Neural cell (in vitro differentiated cells): ENCODE measurements around the gene MRPL43.

Experiments
- POLR2AphosphoS5 ChIP-seq: IDR thresholded peaks from 2 replicates; pipeline ENCODE4 v1.6.1; 2012
- TF ChIP-seq, protein P1 (sequence below): fragments of 450-650 bp; IDR thresholded peaks from 2 replicates; pipeline ENCODE4 v1.5.1; 2014; ENCODE audit warnings: antibody characterized with exemption, mild to moderate bottlenecking, moderate library complexity; ENCODE audit not compliant: poor library complexity, severe bottlenecking

DNA sequence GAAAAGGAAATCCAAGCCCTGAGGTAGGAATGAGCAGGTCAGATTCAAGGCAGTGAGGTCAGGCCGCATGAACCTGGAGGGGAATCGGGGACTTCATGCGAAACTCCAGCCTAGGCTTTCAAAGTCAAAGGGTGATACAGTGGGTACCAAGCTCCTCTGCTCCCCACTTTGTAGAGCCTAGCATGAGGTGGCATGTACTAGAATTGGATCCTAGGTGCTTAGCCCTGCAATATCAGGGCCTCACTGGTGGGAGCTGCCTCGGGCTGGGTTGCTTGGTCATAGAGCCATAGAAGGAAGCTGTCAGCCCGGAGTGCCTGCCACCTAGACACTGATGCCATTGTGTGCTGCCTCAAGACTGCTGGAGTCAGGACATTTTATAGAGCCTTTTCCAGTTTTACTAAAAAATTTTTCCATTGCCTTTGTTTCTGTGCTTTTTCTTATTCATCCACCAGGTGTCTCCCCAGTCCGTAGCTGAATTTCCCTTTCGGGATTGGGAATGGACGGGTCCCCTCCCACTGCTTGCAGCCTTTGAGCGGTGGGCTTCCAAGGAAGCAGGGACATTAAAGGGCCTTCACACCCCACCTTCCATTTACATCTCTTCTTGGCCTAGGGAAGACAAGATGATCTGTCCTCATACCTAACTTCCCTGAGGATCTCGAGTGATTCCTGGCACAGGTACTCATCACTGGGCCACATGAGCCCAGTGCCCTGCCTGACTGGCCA lies 6.8 kb upstream of the MRPL43 start:
- no peak for TF ChIP-seq POLR2AphosphoS5
- TF ChIP-seq, protein P1, sequence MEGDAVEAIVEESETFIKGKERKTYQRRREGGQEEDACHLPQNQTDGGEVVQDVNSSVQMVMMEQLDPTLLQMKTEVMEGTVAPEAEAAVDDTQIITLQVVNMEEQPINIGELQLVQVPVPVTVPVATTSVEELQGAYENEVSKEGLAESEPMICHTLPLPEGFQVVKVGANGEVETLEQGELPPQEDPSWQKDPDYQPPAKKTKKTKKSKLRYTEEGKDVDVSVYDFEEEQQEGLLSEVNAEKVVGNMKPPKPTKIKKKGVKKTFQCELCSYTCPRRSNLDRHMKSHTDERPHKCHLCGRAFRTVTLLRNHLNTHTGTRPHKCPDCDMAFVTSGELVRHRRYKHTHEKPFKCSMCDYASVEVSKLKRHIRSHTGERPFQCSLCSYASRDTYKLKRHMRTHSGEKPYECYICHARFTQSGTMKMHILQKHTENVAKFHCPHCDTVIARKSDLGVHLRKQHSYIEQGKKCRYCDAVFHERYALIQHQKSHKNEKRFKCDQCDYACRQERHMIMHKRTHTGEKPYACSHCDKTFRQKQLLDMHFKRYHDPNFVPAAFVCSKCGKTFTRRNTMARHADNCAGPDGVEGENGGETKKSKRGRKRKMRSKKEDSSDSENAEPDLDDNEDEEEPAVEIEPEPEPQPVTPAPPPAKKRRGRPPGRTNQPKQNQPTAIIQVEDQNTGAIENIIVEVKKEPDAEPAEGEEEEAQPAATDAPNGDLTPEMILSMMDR = peak; percentile 85
